Measurements from ENCODE around the gene PHAF1. TPM values are rescaled to one million over a fixed set of nuclear protein-coding genes. Genes with fewer than 3 reads are reported as not detected.

Gene PHAF1
- total and polyA plus RNA-seq, 2 of the 13 experiments (the other 11 are each of a cell fraction or from before 2014, with no cell fraction given) = 48.3 to 174 TPM

DNA sequence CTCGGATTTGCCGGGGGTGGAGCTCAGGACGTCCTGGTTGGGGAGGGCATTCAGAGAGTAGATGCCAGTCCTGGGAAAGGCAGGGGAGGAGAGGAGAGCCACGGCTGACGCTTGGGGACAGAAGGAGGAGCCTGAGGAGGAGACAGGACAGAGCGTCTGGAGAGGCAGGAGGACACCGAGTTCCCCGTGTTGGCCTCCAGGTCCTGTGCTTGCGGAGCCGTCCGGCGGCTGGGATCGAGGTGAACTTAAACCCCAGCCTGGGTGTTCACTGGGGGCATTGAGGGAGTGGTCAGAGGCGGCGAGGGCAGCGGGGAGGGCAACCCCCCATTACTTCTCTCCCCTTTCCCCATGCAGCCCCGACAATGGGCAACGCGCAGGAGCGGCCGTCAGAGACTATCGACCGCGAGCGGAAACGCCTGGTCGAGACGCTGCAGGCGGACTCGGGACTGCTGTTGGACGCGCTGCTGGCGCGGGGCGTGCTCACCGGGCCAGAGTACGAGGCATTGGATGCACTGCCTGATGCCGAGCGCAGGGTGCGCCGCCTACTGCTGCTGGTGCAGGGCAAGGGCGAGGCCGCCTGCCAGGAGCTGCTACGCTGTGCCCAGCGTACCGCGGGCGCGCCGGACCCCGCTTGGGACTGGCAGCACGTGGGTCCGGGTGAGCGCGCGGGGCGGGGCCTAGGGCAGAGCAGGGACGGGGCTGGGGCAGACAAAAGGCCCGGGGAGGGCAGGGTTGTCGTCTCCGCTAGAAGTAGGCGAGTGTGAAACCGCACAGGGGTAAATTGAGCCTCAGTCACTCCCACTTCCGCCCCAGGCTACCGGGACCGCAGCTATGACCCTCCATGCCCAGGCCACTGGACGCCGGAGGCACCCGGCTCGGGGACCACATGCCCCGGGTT, 64.3 kb downstream of the PHAF1 start (continued):
- peak; percentile 58; the same call in 1 of the 2 replicates for TF ChIP-seq RERE (CRISPR knock-in tag; IDR thresholded peaks at IDR 0.05; ENCODE audit: low read depth)
- peak; percentile 79; the same call in 1 of the 2 replicates for TF ChIP-seq ZBTB7A (CRISPR knock-in tag; IDR thresholded peaks at IDR 0.05)
- TF ChIP-seq ZNF607 (CRISPR knock-in tag; IDR thresholded peaks at IDR 0.05; ENCODE audit: borderline replicate concordance) = peak; percentile 83; the same call in 1 of the 2 replicates
- TF ChIP-seq PHF20 (CRISPR knock-in tag; IDR thresholded peaks at IDR 0.05) = peak; percentile 60; the same call in 1 of the 2 replicates
- no peak for TF ChIP-seq TRIM22 (IDR thresholded peaks at IDR 0.05)
- no peak for TF ChIP-seq REXO4 (CRISPR knock-in tag; IDR thresholded peaks at IDR 0.05; ENCODE audit: borderline replicate concordance)
- TF ChIP-seq REL (CRISPR knock-in tag; conservative IDR thresholded peaks at IDR 0.05) = peak; percentile 94
- TF ChIP-seq PLRG1 (conservative IDR thresholded peaks at IDR 0.05) = no peak
- TF ChIP-seq GFI1 (CRISPR knock-in tag; IDR thresholded peaks at IDR 0.05; ENCODE audit: borderline replicate concordance) = 0 out of 2 replicates have a peak, but pooled peaks have one; percentile 61
- TF ChIP-seq PRMT3 (CRISPR knock-in tag; IDR thresholded peaks at IDR 0.05; ENCODE audit: borderline replicate concordance, low read depth) = peak; percentile 86
- TF ChIP-seq SRY (CRISPR knock-in tag; IDR thresholded peaks at IDR 0.05) = peak; percentile 97
- TF ChIP-seq ZNF550 (CRISPR knock-in tag; IDR thresholded peaks at IDR 0.05; ENCODE audit: borderline replicate concordance) = peak; percentile 95
- TF ChIP-seq, protein P1, sequence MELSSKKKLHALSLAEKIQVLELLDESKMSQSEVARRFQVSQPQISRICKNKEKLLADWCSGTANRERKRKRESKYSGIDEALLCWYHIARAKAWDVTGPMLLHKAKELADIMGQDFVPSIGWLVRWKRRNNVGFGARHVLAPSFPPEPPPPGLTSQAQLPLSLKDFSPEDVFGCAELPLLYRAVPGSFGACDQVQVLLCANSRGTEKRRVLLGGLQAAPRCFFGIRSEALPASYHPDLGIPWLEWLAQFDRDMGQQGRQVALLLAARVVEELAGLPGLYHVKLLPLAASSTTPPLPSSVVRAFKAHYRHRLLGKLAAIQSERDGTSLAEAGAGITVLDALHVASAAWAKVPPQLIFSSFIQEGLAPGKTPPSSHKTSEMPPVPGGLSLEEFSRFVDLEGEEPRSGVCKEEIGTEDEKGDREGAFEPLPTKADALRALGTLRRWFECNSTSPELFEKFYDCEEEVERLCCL (CRISPR knock-in tag; IDR thresholded peaks at IDR 0.05; ENCODE audit: borderline replicate concordance) = peak; percentile 93; the same call in 1 of the 2 replicates
- TF ChIP-seq PRDM4 (CRISPR knock-in tag; IDR thresholded peaks at IDR 0.05; ENCODE audit: borderline replicate concordance) = no peak; the same call in 1 of the 2 replicates
- TF ChIP-seq PCBP2 (optimal IDR thresholded peaks at IDR 0.05; ENCODE audit: low read depth, low read length, poor library complexity, severe bottlenecking) = no peak
- TF ChIP-seq ZNF724P (CRISPR knock-in tag; IDR thresholded peaks at IDR 0.05; ENCODE audit: borderline replicate concordance) = peak; percentile 91
- 0 out of 2 replicates have a peak, but pooled peaks have one; percentile 34 for TF ChIP-seq ZNF629 (CRISPR knock-in tag; conservative IDR thresholded peaks at IDR 0.05)

Measured in HepG2 (cell line).